ENCODE results near the gene FAM156B.
"Not testable (repeated sequence)": the region's sequence is repeated elsewhere in the genome, so short reads cannot be mapped to it uniquely, and the experiment has no call there.

The FAM156B gene

DNA sequence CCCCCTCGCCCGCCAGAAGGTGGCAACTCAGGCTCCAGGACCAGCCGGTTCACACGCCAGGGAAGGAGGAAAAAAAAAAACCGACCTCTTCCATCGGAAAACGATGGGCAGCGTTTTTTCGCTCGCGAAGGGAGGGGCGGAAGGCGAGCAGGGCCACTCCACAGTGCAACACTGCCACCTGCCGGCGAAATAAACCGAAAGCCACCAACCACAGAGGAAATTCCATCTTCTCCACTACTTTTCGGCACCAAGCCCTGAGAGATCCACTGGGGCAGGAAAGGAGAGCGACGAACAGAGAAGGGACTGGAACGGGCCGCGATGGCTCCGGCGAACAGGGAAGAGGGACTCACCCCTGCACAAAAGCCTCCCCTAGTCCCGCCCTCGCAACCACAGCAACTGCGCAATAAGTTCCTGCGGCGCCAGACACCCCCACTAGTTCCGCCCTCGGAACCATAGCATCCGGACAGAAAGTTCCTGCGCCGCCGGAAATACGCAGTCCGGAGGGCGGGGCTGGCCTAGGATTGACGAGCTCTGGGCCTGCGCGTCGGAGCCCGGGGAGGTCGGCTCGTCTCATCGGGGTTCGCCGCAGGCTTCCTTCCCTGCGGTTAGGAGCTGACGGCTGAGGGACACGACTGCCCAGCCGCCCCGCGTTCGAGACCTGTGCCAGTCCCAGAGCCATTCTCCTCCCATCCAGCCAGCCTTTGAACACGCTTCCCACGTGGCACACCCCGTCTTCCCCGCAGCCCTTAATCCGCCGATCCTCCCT, 37.8 kb downstream of the FAM156B start (continued):
- TF ChIP-seq, protein P1, sequence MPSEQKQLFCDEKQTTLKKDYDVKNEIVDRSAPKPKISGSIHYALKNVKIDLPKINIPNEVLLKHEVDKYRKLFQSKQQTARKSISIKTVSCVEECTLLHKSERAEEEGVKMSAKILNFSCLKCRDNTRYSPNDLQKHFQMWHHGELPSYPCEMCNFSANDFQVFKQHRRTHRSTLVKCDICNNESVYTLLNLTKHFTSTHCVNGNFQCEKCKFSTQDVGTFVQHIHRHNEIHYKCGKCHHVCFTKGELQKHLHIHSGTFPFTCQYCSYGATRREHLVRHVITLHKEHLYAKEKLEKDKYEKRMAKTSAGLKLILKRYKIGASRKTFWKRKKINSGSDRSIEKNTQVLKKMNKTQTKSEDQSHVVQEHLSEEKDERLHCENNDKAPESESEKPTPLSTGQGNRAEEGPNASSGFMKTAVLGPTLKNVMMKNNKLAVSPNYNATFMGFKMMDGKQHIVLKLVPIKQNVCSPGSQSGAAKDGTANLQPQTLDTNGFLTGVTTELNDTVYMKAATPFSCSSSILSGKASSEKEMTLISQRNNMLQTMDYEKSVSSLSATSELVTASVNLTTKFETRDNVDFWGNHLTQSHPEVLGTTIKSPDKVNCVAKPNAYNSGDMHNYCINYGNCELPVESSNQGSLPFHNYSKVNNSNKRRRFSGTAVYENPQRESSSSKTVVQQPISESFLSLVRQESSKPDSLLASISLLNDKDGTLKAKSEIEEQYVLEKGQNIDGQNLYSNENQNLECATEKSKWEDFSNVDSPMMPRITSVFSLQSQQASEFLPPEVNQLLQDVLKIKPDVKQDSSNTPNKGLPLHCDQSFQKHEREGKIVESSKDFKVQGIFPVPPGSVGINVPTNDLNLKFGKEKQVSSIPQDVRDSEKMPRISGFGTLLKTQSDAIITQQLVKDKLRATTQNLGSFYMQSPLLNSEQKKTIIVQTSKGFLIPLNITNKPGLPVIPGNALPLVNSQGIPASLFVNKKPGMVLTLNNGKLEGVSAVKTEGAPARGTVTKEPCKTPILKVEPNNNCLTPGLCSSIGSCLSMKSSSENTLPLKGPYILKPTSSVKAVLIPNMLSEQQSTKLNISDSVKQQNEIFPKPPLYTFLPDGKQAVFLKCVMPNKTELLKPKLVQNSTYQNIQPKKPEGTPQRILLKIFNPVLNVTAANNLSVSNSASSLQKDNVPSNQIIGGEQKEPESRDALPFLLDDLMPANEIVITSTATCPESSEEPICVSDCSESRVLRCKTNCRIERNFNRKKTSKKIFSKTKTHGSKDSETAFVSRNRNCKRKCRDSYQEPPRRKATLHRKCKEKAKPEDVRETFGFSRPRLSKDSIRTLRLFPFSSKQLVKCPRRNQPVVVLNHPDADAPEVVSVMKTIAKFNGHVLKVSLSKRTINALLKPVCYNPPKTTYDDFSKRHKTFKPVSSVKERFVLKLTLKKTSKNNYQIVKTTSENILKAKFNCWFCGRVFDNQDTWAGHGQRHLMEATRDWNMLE (tag by site-specific recombination; conservative IDR thresholded peaks at IDR 0.05; ENCODE audit: low read depth), result peak; percentile 56
- 0 out of 2 replicates have a peak, but pooled peaks have one; percentile 37 for TF ChIP-seq ZNF501 (tag by site-specific recombination; IDR thresholded peaks at IDR 0.05)

DNA sequence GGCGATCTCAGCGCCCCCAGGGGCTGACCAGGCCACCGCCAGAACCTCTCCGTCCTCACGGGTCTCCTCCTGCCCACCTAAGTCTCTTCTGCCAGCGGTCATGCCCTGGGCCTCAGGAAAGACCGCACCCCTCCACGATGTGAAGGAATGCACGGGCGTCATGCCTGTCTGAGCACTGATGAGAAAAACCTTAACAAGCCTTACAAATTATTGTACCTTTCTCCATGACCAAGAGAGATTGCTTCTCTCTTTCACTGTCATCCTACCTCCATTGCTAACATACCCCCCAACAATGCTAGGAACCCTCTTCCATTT, 38.3 kb downstream of the FAM156B start:
- Histone ChIP-seq H3K4me3 (ENCODE audit: low read depth, low read length) (peak overlapping the region; percentile 90), H3K27ac (ENCODE audit: extremely low read depth, low read depth, low read length) (peak overlapping the region; percentile 80; the same call in 1 of the 2 replicates)
- ChIA-PET POLR2A (interaction anchor here (0.8 to 1.0 kb wide), 5 partner anchors 12 to 674 kb away, joined by 3 to 13 read pairs (median 4); partner anchors contain the start of gene TSPYL2), CTCF (interaction anchor here (0.6 to 0.7 kb wide), 2 partner anchors 377 to 1317 kb away, joined by 3 to 4 read pairs; partner anchors contain the start of gene CENPVL3)
- TF ChIP-seq ZBTB48 (tag by site-specific recombination; IDR thresholded peaks at IDR 0.05), result 0 out of 2 replicates have a peak, but pooled peaks have one; percentile 3
- TF ChIP-seq ZNF76 (tag by site-specific recombination; IDR thresholded peaks at IDR 0.05; ENCODE audit: borderline replicate concordance, low read depth), result 0 out of 2 replicates have a peak, but pooled peaks have one; percentile 11
- TF ChIP-seq ZNF335 (tag by site-specific recombination; conservative IDR thresholded peaks at IDR 0.05), result peak; percentile 81
- TF ChIP-seq, protein P2, sequence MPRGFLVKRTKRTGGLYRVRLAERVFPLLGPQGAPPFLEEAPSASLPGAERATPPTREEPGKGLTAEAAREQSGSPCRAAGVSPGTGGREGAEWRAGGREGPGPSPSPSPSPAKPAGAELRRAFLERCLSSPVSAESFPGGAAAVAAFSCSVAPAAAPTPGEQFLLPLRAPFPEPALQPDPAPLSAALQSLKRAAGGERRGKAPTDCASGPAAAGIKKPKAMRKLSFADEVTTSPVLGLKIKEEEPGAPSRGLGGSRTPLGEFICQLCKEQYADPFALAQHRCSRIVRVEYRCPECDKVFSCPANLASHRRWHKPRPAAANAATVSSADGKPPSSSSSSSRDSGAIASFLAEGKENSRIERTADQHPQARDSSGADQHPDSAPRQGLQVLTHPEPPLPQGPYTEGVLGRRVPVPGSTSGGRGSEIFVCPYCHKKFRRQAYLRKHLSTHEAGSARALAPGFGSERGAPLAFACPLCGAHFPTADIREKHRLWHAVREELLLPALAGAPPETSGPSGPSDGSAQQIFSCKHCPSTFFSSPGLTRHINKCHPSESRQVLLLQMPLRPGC (tag by site-specific recombination; IDR thresholded peaks at IDR 0.05), result peak; percentile 93
- TF ChIP-seq ZNF785 (tag by site-specific recombination; IDR thresholded peaks at IDR 0.05), result 0 out of 2 replicates have a peak, but pooled peaks have one; percentile 47
- TF ChIP-seq, protein P3, sequence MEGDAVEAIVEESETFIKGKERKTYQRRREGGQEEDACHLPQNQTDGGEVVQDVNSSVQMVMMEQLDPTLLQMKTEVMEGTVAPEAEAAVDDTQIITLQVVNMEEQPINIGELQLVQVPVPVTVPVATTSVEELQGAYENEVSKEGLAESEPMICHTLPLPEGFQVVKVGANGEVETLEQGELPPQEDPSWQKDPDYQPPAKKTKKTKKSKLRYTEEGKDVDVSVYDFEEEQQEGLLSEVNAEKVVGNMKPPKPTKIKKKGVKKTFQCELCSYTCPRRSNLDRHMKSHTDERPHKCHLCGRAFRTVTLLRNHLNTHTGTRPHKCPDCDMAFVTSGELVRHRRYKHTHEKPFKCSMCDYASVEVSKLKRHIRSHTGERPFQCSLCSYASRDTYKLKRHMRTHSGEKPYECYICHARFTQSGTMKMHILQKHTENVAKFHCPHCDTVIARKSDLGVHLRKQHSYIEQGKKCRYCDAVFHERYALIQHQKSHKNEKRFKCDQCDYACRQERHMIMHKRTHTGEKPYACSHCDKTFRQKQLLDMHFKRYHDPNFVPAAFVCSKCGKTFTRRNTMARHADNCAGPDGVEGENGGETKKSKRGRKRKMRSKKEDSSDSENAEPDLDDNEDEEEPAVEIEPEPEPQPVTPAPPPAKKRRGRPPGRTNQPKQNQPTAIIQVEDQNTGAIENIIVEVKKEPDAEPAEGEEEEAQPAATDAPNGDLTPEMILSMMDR (tag by site-specific recombination; IDR thresholded peaks at IDR 0.05), result peak; percentile 27
- TF ChIP-seq, protein P4, sequence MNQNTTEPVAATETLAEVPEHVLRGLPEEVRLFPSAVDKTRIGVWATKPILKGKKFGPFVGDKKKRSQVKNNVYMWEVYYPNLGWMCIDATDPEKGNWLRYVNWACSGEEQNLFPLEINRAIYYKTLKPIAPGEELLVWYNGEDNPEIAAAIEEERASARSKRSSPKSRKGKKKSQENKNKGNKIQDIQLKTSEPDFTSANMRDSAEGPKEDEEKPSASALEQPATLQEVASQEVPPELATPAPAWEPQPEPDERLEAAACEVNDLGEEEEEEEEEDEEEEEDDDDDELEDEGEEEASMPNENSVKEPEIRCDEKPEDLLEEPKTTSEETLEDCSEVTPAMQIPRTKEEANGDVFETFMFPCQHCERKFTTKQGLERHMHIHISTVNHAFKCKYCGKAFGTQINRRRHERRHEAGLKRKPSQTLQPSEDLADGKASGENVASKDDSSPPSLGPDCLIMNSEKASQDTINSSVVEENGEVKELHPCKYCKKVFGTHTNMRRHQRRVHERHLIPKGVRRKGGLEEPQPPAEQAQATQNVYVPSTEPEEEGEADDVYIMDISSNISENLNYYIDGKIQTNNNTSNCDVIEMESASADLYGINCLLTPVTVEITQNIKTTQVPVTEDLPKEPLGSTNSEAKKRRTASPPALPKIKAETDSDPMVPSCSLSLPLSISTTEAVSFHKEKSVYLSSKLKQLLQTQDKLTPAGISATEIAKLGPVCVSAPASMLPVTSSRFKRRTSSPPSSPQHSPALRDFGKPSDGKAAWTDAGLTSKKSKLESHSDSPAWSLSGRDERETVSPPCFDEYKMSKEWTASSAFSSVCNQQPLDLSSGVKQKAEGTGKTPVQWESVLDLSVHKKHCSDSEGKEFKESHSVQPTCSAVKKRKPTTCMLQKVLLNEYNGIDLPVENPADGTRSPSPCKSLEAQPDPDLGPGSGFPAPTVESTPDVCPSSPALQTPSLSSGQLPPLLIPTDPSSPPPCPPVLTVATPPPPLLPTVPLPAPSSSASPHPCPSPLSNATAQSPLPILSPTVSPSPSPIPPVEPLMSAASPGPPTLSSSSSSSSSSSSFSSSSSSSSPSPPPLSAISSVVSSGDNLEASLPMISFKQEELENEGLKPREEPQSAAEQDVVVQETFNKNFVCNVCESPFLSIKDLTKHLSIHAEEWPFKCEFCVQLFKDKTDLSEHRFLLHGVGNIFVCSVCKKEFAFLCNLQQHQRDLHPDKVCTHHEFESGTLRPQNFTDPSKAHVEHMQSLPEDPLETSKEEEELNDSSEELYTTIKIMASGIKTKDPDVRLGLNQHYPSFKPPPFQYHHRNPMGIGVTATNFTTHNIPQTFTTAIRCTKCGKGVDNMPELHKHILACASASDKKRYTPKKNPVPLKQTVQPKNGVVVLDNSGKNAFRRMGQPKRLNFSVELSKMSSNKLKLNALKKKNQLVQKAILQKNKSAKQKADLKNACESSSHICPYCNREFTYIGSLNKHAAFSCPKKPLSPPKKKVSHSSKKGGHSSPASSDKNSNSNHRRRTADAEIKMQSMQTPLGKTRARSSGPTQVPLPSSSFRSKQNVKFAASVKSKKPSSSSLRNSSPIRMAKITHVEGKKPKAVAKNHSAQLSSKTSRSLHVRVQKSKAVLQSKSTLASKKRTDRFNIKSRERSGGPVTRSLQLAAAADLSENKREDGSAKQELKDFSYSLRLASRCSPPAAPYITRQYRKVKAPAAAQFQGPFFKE (tag by site-specific recombination; IDR thresholded peaks at IDR 0.05; ENCODE audit: borderline replicate concordance), result peak; percentile 84; the same call in 1 of the 2 replicates
- not testable (repeated sequence) for H3K36me3 ChIP-seq (ENCODE audit: control insufficient read depth in 2 of 2, insufficient read depth in 1 of 2, low read length in 2 of 2); H3K4me1 ChIP-seq (ENCODE audit: control insufficient read depth, insufficient read depth, low read length); H3K9me3 ChIP-seq (ENCODE audit: control insufficient read depth, insufficient read depth, low read depth, low read length)

DNA sequence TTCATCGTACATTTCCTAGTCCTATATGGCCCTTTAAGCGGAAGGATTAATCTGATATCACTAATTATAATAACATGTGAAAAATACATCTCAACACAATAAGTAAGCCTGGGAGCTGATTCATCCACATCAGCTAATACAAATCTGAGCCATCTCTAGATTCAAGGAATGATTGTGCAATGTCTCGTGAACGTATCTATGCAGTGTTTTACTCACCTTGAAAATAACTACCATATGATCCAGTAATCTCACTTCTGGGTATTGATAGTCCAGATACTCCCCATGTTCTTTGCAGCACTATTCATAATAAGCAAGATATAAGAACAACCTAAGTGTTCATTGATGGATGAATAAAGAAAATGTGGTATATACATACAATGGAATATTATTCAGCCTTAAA, 43.6 kb downstream of the FAM156B start:
- POLR2A ChIA-PET; H3K27ac ChIP-seq (ENCODE audit: extremely low read depth, low read depth, low read length); CTCF ChIA-PET; H3K36me3 ChIP-seq (ENCODE audit: control insufficient read depth in 2 of 2, insufficient read depth in 1 of 2, low read length in 2 of 2); H3K4me1 ChIP-seq (ENCODE audit: control insufficient read depth, insufficient read depth, low read length); H3K9me3 ChIP-seq (ENCODE audit: control insufficient read depth, insufficient read depth, low read depth, low read length); H3K4me3 ChIP-seq (ENCODE audit: low read depth, low read length): not testable (repeated sequence)

DNA sequence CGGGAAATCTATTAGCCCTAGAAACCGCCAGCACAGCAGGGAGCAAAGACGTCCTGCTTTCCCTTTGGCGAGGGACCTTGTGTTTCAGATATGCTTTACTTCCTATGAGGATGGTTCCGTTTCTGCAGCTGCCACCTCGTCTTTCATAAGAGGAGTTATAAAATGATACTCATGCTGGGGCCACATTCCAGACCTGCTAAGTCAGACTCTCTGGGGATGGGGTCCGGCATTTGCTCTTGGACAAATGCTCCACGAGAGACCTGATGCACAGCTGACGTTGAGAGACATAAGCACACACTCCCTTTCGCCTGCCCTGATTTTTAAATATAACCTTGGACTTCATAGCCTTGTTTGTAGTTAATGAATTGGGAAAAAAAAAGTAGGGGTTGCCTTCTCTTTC, 44.6 kb downstream of the FAM156B start:
- H3K36me3 ChIP-seq (ENCODE audit: control insufficient read depth in 2 of 2, insufficient read depth in 1 of 2, low read length in 2 of 2); H3K4me3 ChIP-seq (ENCODE audit: low read depth, low read length); H3K4me1 ChIP-seq (ENCODE audit: control insufficient read depth, insufficient read depth, low read length); H3K9me3 ChIP-seq (ENCODE audit: control insufficient read depth, insufficient read depth, low read depth, low read length); POLR2A ChIA-PET; CTCF ChIA-PET; H3K27ac ChIP-seq (ENCODE audit: extremely low read depth, low read depth, low read length): not testable (repeated sequence)

Data from HEK293 (cell line).